Hepatocyte (in vitro differentiated cells): Measurements from ENCODE around the gene PIGT.

Source experiments
- CTCF ChIP-seq: fragments of 200-600 bp; sonication (generic); IDR thresholded peaks from 2 replicates; pipeline ENCODE4 v1.5.1; 2016; ENCODE audit warnings: antibody characterized with exemption, mild to moderate bottlenecking; ENCODE audit not compliant: poor library complexity
- EZH2 ChIP-seq: fragments of 200-600 bp; sonication (generic); IDR thresholded peaks from 2 replicates; pipeline ENCODE4 v1.6.1; 2016; ENCODE audit warnings: antibody characterized with exemption, mild to moderate bottlenecking, borderline replicate concordance

GRCh38 chr20:45427236-45428149 is 11.6 kb downstream of the PIGT start:
- no peak for TF ChIP-seq EZH2
- no peak for TF ChIP-seq CTCF
